HK-2 (cell line): ENCODE results near the gene SCGB2B2.
"Not testable (repeated sequence)": the region's sequence is repeated elsewhere in the genome, so short reads cannot be mapped to it uniquely, and the experiment has no call there.

Experiments used
- DNase-seq: peaks from one replicate; pipeline ENCODE4 v3.0.0-alpha.2; 2018; ENCODE audit not compliant: unreplicated experiment

The SCGB2B2 gene

DNA sequence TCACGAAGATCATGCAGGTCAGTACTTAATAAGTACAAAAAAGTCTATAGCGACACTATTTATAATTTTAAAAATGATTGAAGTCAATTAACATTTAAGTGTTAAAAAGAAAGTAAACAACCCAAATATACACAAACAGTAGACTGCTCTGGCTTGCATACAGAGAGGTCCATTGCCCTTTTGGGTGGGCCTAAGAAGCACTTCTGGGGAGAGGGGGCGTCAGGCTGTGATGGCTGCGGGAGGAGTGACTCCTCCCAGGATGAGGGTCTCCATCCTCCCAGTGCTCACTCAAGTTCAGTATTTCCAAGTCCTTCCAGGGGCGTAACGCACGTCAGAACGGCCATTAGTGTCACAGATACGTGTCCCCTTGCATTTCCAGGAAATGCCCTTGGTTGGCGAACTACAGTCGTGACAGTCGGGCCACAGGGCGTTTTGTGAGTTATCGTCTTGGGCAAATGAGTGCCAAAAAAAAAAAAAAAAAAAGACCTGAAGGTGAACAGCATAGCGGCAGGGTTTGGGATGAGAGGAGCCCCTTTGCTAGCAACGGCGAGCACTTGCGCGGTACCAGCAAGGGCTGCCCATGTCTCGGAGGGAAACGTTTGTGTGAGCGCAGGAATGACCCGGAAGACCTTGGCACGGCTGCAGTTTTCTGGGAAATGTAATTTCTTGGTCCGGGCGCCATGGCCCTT is at the start of gene SCGB2B2:
Gene SCGB2B2, minus strand, starts transcription at position 463 of the 689 bp plus-strand sequence. CDS start 82,596 bp downstream, outside the sequence.
- DNase-seq: peak; percentile 62

DNA sequence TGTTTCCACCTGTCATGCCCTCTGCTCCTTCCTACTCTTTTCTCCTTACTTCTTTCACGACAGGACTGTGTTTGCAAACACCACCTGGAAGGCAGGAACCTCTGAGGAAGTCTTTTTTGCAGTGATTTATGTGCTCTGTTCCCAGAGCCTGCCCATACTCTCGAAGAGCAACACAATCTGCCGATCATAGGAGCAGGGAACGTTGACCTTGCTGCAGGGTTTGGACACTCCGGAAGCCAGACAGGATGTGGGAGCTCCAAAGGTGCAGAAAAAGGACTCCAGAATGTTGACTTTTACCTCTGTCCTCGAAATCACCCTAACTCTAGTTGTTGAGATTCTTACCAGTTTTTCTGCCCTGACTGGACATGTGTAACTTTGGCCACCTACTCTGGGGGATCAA is 48.4 kb upstream of the SCGB2B2 start:
- DNase-seq: no peak

- DNase-seq: no peak
Observed at GRCh38 chr19:34722353-34722752, 45.4 kb upstream of the SCGB2B2 start.

- DNase-seq: no peak
Observed at GRCh38 chr19:34715357-34715756, 38.4 kb upstream of the SCGB2B2 start.

DNA sequence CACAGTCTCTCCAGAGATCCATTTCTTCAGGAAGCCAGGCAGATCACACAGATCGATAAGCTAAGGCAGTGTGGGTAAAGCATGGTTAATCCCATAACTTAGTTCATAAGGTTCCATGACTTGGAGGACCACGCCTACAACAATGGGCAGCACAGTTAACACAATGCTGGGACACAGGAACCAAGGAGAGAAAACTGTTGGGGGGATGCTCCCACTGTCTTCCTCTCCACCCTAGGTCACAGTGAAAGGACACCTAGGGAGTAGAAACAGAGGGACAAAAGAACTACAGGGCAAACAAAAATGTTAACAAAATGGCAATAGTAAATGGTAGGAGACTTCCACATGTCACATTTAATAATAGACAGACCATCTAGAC is 36.3 kb upstream of the SCGB2B2 start:
- no peak for DNase-seq

- peak; percentile 42 for DNase-seq
Observed at GRCh38 chr19:34712395-34713261, 35.7 kb upstream of the SCGB2B2 start.

DNA sequence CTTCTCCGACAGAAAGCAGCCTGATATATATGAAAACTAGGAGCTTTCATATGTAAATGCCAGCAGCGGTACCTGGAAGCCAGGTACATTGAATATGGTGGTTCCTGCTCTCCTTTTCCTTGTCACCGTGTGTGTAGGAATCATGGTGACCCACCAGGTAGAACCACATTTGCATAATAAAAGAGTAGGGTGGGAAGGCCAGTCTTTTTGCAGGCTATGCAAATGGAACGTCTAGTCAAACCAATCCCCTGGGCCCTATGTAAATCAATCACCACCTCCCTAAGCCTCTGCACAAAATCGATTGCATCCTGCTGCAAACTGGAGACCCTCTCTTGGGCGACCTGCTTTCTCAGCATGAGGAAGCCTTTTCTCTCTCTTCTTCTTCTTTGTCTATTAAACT is 34.9 kb upstream of the SCGB2B2 start:
- no peak for DNase-seq

GRCh38 chr19:34707661-34708060 is 30.7 kb upstream of the SCGB2B2 start:
- no peak for DNase-seq

- no peak for DNase-seq
Observed at GRCh38 chr19:34692549-34692948, 15.6 kb upstream of the SCGB2B2 start.

DNA sequence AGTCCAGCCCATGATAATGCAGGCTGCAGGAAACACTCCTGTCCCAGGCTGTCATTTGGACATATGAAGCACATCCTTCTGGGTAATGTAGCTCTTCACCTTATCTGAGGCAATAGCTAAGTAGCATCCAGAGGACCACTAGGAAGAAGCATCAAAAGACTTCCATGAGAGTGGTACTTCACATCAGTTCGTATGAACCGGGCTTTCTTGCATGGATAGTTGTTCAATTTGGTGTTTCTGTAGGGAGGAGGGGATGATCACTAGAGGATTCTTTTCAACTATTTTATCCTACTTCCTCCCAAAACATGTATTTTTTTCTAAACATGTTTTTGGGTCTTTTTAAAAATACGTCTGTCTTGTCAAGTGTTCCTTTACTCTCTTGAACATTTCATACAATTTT is 13.4 kb upstream of the SCGB2B2 start:
- DNase-seq: no peak

- no peak for DNase-seq
Observed at GRCh38 chr19:34688592-34688991, 11.6 kb upstream of the SCGB2B2 start.

DNA sequence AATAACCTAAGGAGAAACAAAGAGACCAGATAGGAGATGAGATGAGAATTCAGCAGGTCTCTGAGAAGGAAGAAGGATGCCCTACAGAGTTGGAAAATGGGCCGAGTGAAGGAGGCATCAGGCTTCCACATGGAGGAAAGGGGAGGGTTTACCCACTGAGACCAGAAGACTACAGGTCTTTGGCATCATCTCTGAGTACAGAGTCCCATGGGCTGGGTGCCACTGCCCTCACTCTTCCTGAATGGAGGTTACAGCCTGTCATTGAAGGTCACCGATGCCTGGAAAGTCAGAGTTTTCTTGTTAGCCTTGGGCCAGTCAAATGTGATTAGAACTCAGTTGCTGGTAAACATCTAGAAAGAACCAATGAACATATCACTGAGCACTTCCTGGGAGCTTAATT is 10.4 kb upstream of the SCGB2B2 start:
- DNase-seq: no peak

- no peak for DNase-seq
Observed at GRCh38 chr19:34686455-34686854, 9.5 kb upstream of the SCGB2B2 start.

GRCh38 chr19:34685266-34685665 is 8.3 kb upstream of the SCGB2B2 start:
- not testable (repeated sequence) for DNase-seq

- no peak for DNase-seq
Observed at GRCh38 chr19:34681478-34681877, 4.5 kb upstream of the SCGB2B2 start.

DNA sequence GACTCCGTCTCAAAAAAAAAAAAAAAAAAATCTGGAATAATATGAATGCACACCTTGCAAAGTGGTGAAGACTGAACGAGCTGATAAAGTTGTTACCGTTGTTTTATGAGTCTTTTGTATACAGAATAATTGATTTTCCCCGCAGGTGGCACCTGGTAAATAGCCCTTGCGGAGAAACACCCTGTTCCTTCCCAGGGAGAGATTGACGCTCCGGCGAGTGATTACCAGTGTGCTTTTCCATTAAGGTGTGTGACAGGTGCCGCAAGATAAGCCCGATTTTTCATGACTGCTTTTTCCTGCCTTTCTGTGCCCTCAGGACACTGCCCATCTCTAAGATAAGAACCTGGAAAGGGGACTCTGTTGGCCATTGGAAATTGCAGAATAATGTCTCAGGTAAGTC is 1.5 kb upstream of the SCGB2B2 start:
- no peak for DNase-seq

- DNase-seq: no peak
Observed at GRCh38 chr19:34678085-34678412, 1.1 kb upstream of the SCGB2B2 start.

- DNase-seq: peak; percentile 96
Observed at GRCh38 chr19:34677386-34678084, 576 bp upstream of the SCGB2B2 start, which contains the start of gene ZNF302. Gene ZNF302, plus strand, starts transcription at chr19:34677678. Its CDS starts 1,127 bp downstream, at chr19:34678805.

DNA sequence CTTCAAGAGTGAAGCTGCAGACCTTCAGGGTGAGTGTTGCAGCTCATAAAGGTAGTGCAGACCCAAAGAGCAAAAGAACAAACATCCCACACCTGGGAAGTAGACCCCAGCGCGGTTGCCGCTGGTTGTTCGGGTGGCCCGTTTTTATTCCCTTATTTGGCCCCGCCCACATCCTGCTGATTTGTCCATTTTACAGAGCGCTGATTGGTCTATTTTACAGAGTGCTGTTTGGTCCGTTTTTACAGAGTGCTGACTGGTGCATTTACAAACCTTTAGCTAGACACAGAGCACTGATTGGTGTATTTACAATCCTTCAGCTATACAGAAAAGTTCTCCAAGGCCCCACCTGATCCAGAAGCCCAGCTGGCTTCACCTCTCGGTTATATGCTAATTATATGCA is 1.0 kb downstream of the SCGB2B2 start:
- no peak for DNase-seq

DNA sequence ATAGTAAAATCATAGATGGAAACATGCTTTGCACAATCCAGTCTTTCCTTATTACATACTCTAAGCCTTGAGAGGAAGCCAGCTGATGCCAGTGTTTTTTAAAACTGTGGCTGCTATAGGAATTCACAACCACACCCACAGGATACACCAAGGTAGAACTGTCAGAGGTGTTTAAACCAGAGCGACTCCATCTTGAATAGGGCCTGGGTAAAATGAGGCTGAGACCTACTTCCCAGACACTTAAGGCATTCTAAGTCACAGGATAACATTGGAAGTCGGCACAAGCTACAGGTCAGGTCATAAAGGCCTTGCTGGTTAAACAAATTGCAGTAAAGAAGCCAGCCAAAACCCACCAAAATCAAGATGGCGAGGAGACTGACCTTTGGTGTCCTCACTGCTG is 1.7 kb downstream of the SCGB2B2 start:
- DNase-seq: no peak

DNA sequence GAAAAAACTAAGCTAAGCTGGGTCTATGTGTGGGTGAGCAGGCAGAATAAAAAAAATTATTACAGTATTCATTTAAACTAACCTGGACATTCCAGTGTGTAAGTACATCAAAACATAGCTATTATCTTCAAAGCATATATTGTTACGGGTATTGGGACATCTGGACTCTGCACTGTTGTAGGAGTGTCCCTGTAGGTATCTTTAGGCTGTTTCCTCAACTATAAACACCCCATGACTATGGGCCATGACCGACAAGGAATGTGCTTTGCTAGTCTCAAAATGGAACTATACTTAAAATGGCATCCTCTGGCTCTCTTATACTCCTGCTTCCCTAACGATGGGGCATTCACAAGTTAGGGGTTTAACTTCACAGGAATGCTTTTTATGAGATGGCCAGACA is 3.4 kb downstream of the SCGB2B2 start:
- no peak for DNase-seq

DNA sequence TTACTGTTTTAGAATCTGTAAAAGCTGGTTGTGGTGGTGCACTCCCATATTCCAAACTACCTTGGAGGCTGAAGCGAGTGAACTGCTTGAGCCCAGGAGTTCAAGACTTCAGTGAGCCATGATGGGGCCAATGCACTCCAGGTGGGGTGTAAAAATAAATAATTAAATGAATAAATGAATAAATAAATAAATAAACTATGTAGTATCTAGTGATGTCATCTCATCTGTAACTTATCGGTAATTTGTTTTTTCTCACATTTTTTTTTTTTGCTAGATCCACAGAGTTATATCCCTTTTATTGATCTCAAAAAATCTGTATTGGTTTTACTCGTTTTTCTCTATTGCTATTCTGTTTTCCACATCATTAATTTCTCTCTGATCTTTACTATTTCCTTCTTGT is 5.0 kb downstream of the SCGB2B2 start:
- no peak for DNase-seq

- no peak for DNase-seq
Observed at GRCh38 chr19:34669305-34669704, 7.7 kb downstream of the SCGB2B2 start.
